ENCODE results near the gene LIMCH1. TPM values are rescaled to one million over a fixed set of nuclear protein-coding genes. Genes with fewer than 3 reads are reported as not detected.

LIMCH1 gene
- total RNA-seq, 1 donor from 2014 or later: 9.8 TPM

DNA sequence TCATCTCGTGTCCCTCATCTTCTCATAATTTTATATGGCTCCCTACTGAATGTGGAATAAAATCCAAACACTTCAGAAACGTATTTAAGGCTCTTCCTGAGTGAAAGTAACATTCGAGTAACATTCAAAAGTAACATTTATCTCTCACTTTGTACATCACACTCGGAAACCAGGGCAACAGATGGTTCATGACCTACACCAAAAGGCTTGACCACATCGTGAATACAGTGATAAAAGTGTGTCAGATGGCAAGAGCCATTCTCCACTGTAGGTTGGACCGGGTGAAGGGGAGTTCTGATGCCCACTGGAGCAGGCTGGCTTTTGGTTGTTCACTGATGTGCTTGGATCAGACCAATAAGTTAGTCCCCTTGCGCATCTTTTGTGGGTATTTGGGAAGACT lies 5.6 kb upstream of the LIMCH1 start:
- H3K4me3 ChIP-seq: no peak overlapping the region
- Mint-ChIP-seq H3K36me3 (no peaks in the 10 kb centered on the region), H3K9me3 (peaks cover 3% of the 10 kb centered on the region), H3K4me3 (peak overlapping the region; percentile 12), H3K27me3 (ENCODE audit: insufficient read depth, low read depth) (no peaks in the 10 kb centered on the region), H3K4me1 (peaks cover 4% of the 10 kb centered on the region), H3K27ac (no peak overlapping the region)
- no peaks in the 10 kb centered on the region for H4K20me1 ChIP-seq (ENCODE audit: low read depth)
- no peaks in the 10 kb centered on the region for H3K9me3 ChIP-seq (ENCODE audit: low read depth)
- H3K9ac ChIP-seq: no peak overlapping the region
- H3K36me3 ChIP-seq: no peaks in the 10 kb centered on the region
- no peak overlapping the region for H3K4me2 ChIP-seq
- peaks cover 5% of the 10 kb centered on the region for H3K4me1 ChIP-seq
- no peaks in the 10 kb centered on the region for H3K79me2 ChIP-seq (ENCODE audit: low read depth)
- TF ChIP-seq, protein P1, sequence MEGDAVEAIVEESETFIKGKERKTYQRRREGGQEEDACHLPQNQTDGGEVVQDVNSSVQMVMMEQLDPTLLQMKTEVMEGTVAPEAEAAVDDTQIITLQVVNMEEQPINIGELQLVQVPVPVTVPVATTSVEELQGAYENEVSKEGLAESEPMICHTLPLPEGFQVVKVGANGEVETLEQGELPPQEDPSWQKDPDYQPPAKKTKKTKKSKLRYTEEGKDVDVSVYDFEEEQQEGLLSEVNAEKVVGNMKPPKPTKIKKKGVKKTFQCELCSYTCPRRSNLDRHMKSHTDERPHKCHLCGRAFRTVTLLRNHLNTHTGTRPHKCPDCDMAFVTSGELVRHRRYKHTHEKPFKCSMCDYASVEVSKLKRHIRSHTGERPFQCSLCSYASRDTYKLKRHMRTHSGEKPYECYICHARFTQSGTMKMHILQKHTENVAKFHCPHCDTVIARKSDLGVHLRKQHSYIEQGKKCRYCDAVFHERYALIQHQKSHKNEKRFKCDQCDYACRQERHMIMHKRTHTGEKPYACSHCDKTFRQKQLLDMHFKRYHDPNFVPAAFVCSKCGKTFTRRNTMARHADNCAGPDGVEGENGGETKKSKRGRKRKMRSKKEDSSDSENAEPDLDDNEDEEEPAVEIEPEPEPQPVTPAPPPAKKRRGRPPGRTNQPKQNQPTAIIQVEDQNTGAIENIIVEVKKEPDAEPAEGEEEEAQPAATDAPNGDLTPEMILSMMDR (IDR thresholded peaks at IDR 0.05): no peak
- TF ChIP-seq EZH2phosphoT487 (IDR thresholded peaks at IDR 0.05): no peak
- no peak for TF ChIP-seq EZH2 (IDR thresholded peaks at IDR 0.05)
- no peak for DNase-seq (ENCODE audit: low spot score)
- no peaks in the 10 kb centered on the region for H3K27me3 ChIP-seq
- no peak overlapping the region for H3K27ac ChIP-seq
- H2AFZ ChIP-seq (replicated peaks): no peak overlapping the region
- H3F3A ChIP-seq (ENCODE audit: low read depth): no peaks in the 10 kb centered on the region

DNA sequence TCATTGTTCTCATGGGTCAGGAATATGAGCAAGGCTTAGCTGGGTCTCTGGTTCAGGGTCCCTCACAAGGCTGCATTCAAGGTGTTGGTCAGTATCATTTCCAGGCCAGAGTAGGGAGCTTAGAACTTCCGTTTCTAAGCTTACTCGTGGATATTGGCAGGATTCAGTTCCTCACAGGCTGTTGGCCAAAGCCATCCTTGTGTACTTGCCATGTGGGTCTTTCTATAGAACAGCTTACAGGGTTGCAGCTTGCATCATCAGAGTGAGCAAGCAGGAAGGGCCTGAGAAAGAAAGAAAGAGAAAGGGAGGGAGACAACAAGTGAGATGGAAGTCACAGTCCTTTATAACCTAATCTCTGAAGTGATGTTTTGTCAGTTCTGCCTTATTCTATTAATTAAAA lies 5.1 kb upstream of the LIMCH1 start:
- H4K20me1 ChIP-seq (ENCODE audit: low read depth): no peaks in the 10 kb centered on the region
- H3K27me3 ChIP-seq: no peaks in the 10 kb centered on the region
- no peak overlapping the region for H3K27ac ChIP-seq
- H3K4me1 Mint-ChIP-seq: peaks cover 4% of the 10 kb centered on the region
- no peak overlapping the region for H3K4me2 ChIP-seq
- peaks cover 5% of the 10 kb centered on the region for H3K4me1 ChIP-seq
- TF ChIP-seq, protein P1 (IDR thresholded peaks at IDR 0.05): no peak
- TF ChIP-seq EZH2 (IDR thresholded peaks at IDR 0.05) (no peak), EZH2phosphoT487 (IDR thresholded peaks at IDR 0.05) (no peak)
- no peak overlapping the region for H3K9ac ChIP-seq
- no peak for DNase-seq (ENCODE audit: low spot score)
- H3K27ac Mint-ChIP-seq: no peak overlapping the region
- no peak overlapping the region for H2AFZ ChIP-seq (replicated peaks)
- no peaks in the 10 kb centered on the region for H3K9me3 ChIP-seq (ENCODE audit: low read depth)
- peaks cover 3% of the 10 kb centered on the region for H3K9me3 Mint-ChIP-seq
- H3K4me3 ChIP-seq: no peak overlapping the region
- no peaks in the 10 kb centered on the region for H3F3A ChIP-seq (ENCODE audit: low read depth)
- H3K27me3 Mint-ChIP-seq (ENCODE audit: insufficient read depth, low read depth): no peaks in the 10 kb centered on the region
- H3K4me3 Mint-ChIP-seq: no peak overlapping the region
- H3K36me3 Mint-ChIP-seq: no peaks in the 10 kb centered on the region
- no peaks in the 10 kb centered on the region for H3K79me2 ChIP-seq (ENCODE audit: low read depth)
- H3K36me3 ChIP-seq: no peaks in the 10 kb centered on the region

DNA sequence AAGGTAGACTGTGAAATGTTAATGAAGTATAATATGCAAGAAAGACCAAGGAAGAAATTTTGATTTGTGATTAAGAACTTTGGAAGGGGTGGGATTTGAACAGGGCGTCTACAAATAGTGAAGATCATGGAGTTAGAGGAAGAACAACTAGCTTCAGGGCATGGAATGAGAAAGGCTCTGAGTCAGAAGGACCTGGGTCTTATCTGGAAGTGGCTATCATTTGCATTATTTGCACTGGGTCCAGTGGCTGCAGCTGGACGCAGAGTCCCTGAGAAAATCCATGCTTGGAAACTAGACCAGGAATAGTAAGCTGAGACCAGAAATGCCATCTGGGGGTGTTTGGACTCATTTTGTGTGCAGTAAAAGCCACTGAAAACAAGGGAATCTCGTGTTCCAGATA lies 4.3 kb upstream of the LIMCH1 start:
- Mint-ChIP-seq H3K27ac (no peak overlapping the region), H3K27me3 (ENCODE audit: insufficient read depth, low read depth) (no peaks in the 10 kb centered on the region), H3K4me3 (no peak overlapping the region), H3K9me3 (no peaks in the 10 kb centered on the region), H3K4me1 (peaks cover 7% of the 10 kb centered on the region), H3K36me3 (no peaks in the 10 kb centered on the region)
- Histone ChIP-seq H3F3A (ENCODE audit: low read depth) (no peaks in the 10 kb centered on the region), H3K79me2 (ENCODE audit: low read depth) (no peaks in the 10 kb centered on the region), H3K9ac (no peak overlapping the region), H3K9me3 (ENCODE audit: low read depth) (no peaks in the 10 kb centered on the region), H3K27ac (no peak overlapping the region), H3K4me2 (no peak overlapping the region), H4K20me1 (ENCODE audit: low read depth) (no peaks in the 10 kb centered on the region), H3K4me3 (no peak overlapping the region), H3K36me3 (no peaks in the 10 kb centered on the region), H3K4me1 (peaks cover 5% of the 10 kb centered on the region), H3K27me3 (no peaks in the 10 kb centered on the region), H2AFZ (replicated peaks) (no peak overlapping the region)
- TF ChIP-seq EZH2phosphoT487 (IDR thresholded peaks at IDR 0.05) (no peak), EZH2 (IDR thresholded peaks at IDR 0.05) (no peak)
- TF ChIP-seq, protein P1 (IDR thresholded peaks at IDR 0.05): no peak
- DNase-seq (ENCODE audit: low spot score): no peak
